Vagina (tissue), 2 donors: Measurements from ENCODE around the gene GRIK2. TPM values are rescaled to one million over a fixed set of nuclear protein-coding genes. Genes with fewer than 3 reads are reported as not detected.

ENCODE experiments used
- DNase-seq, 2 donors: peaks; one replicate each; pipeline ENCODE4 v3.0.0-alpha.2; 2017; ENCODE audit errors: extremely low spot score in 2 of 2
- H3K27ac ChIP-seq: fragments of 200-600 bp; sonication (generic); one replicate; pipeline ENCODE4 v1.5.1; 2019
- H3K27me3 ChIP-seq: fragments of 200-600 bp; sonication (generic); one replicate; pipeline ENCODE4 v1.5.1; 2019
- H3K36me3 ChIP-seq, 2 donors: fragments of 200-600 bp; sonication (generic); one replicate each; pipeline ENCODE4 v1.5.1; 2017 to 2019
- H3K4me1 ChIP-seq: fragments of 200-600 bp; sonication (generic); one replicate; pipeline ENCODE4 v1.5.1; 2019
- H3K4me3 ChIP-seq, 2 donors: fragments of 200-600 bp; sonication (generic); 1 replicate in 1 of 2; 2 replicates in 1 of 2; pipeline ENCODE4 v1.5.1; 2016 to 2019
- H3K9me3 ChIP-seq: fragments of 200-600 bp; sonication (generic); one replicate; pipeline ENCODE4 v1.5.1; 2019
- CTCF ChIP-seq, 3 experiments: fragments of 450-650 bp in 2 of 3; fragments of 200-600 bp in 1 of 3; sonication (generic) in 1 of 3; IDR thresholded peaks; one replicate each; pipeline ENCODE4 v1.5.1; 2017 to 2019; ENCODE audit warnings: antibody characterized with exemption in 3 of 3, mild to moderate bottlenecking in 2 of 3, moderate library complexity in 2 of 3
- POLR2A ChIP-seq, 2 donors: fragments of 450-650 bp; IDR thresholded peaks; one replicate each; pipeline ENCODE4 v1.6.1; 2017; ENCODE audit warnings: antibody characterized with exemption in 2 of 2, mild to moderate bottlenecking in 2 of 2, moderate library complexity in 2 of 2
- POLR2AphosphoS5 ChIP-seq, 2 donors: sonication (generic); formaldehyde crosslinking; IDR thresholded peaks; one replicate each; pipeline ENCODE4 v1.9.0; 2017; ENCODE audit warnings: antibody characterized with exemption in 2 of 2, mild to moderate bottlenecking in 2 of 2, low read depth in 1 of 2; ENCODE audit not compliant: insufficient read depth in 1 of 2
- intact Hi-C: fragments of 100-400 bp; cut with DNase I; formaldehyde crosslinking; loops from one replicate; pipeline ENCODE4 v1.15.1; 2023
- total RNA-seq: library from RNA; depleted of rRNA; stranded (reverse); fragments of >200 nt; gene quantifications from one replicate; pipeline ENCODE4 v1.2.3, GENCODE V29; 2016

GRIK2 gene
- total RNA-seq, 1 donor from 2014 or later, result 8.8 TPM

- no peak for TF ChIP-seq POLR2A (IDR thresholded peaks at IDR 0.05)
- no peak for TF ChIP-seq CTCF (IDR thresholded peaks at IDR 0.05)
- TF ChIP-seq POLR2AphosphoS5 (IDR thresholded peaks at IDR 0.05; ENCODE audit: insufficient read depth in 1 of 2, low read depth in 1 of 2), result no peak
- no peak overlapping the region for H3K27ac ChIP-seq
- H3K4me3 ChIP-seq, result no peak overlapping the region
- intact Hi-C loops, result no loop called here
- no peaks in the 10 kb centered on the region for H3K27me3 ChIP-seq
- H3K36me3 ChIP-seq, result no peaks in the 10 kb centered on the region
- no peaks in the 10 kb centered on the region for H3K4me1 ChIP-seq
- H3K9me3 ChIP-seq, result no peaks in the 10 kb centered on the region
- DNase-seq, result no peak
Observed at GRCh38 chr6:101482606-101483005, 89.1 kb downstream of the GRIK2 start.

- no peak overlapping the region for H3K4me3 ChIP-seq
- no peak for DNase-seq
- no peaks in the 10 kb centered on the region for H3K27me3 ChIP-seq
- H3K4me1 ChIP-seq, result no peaks in the 10 kb centered on the region
- no peaks in the 10 kb centered on the region for H3K9me3 ChIP-seq
- no peaks in the 10 kb centered on the region for H3K36me3 ChIP-seq
- TF ChIP-seq POLR2AphosphoS5 (IDR thresholded peaks at IDR 0.05; ENCODE audit: insufficient read depth in 1 of 2, low read depth in 1 of 2) (no peak), POLR2A (IDR thresholded peaks at IDR 0.05) (no peak), CTCF (IDR thresholded peaks at IDR 0.05) (no peak)
- intact Hi-C loops, result no loop called here
- H3K27ac ChIP-seq, result no peak overlapping the region
Observed at GRCh38 chr6:101484781-101485180, 91.3 kb downstream of the GRIK2 start.

GRCh38 chr6:101486124-101486523, 92.6 kb downstream of the GRIK2 start:
- intact Hi-C loops, result no loop called here
- Histone ChIP-seq H3K9me3 (no peaks in the 10 kb centered on the region), H3K4me3 (no peak overlapping the region), H3K27me3 (no peaks in the 10 kb centered on the region), H3K36me3 (no peaks in the 10 kb centered on the region), H3K27ac (no peak overlapping the region), H3K4me1 (no peaks in the 10 kb centered on the region)
- DNase-seq, result no peak
- no peak for TF ChIP-seq CTCF (IDR thresholded peaks at IDR 0.05)
- no peak for TF ChIP-seq POLR2AphosphoS5 (IDR thresholded peaks at IDR 0.05; ENCODE audit: insufficient read depth in 1 of 2, low read depth in 1 of 2)
- no peak for TF ChIP-seq POLR2A (IDR thresholded peaks at IDR 0.05)

GRCh38 chr6:101486726-101487125, 93.2 kb downstream of the GRIK2 start:
- Histone ChIP-seq H3K36me3 (no peaks in the 10 kb centered on the region), H3K27ac (no peak overlapping the region), H3K27me3 (no peaks in the 10 kb centered on the region), H3K4me1 (no peaks in the 10 kb centered on the region), H3K9me3 (no peaks in the 10 kb centered on the region), H3K4me3 (no peak overlapping the region)
- intact Hi-C loops, result no loop called here
- no peak for DNase-seq
- no peak for TF ChIP-seq POLR2AphosphoS5 (IDR thresholded peaks at IDR 0.05; ENCODE audit: insufficient read depth in 1 of 2, low read depth in 1 of 2)
- no peak for TF ChIP-seq CTCF (IDR thresholded peaks at IDR 0.05)
- no peak for TF ChIP-seq POLR2A (IDR thresholded peaks at IDR 0.05)

GRCh38 chr6:101489456-101489855, 95.9 kb downstream of the GRIK2 start:
- H3K9me3 ChIP-seq, result no peaks in the 10 kb centered on the region
- H3K4me3 ChIP-seq, result no peak overlapping the region
- no peak overlapping the region for H3K27ac ChIP-seq
- DNase-seq, result no peak
- no peaks in the 10 kb centered on the region for H3K27me3 ChIP-seq
- no peaks in the 10 kb centered on the region for H3K4me1 ChIP-seq
- TF ChIP-seq POLR2AphosphoS5 (IDR thresholded peaks at IDR 0.05; ENCODE audit: insufficient read depth in 1 of 2, low read depth in 1 of 2) (no peak), POLR2A (IDR thresholded peaks at IDR 0.05) (no peak), CTCF (IDR thresholded peaks at IDR 0.05) (no peak)
- no peaks in the 10 kb centered on the region for H3K36me3 ChIP-seq
- intact Hi-C loops, result no loop called here
